Measurements from ENCODE around the gene CRY1. TPM values are rescaled to one million over a fixed set of nuclear protein-coding genes. Genes with fewer than 3 reads are reported as not detected.
"Not testable (repeated sequence)": the region's sequence is repeated elsewhere in the genome, so short reads cannot be mapped to it uniquely, and the experiment has no call there.

Gene CRY1
- total RNA-seq, 2 experiments from 2014 or later = 70.7 to 77.4 TPM

- H3K4me1 Mint-ChIP-seq (ENCODE audit: low read depth) = no peaks in the 10 kb centered on the region
- intact Hi-C loops (cut with DNase I, micrococcal nuclease) = no loop called here
- Histone ChIP-seq H3K4me3 (ENCODE audit: low read length) (no peak overlapping the region), H3K27ac (ENCODE audit: low read depth in 1 of 2, low read length in 2 of 2) (no peak overlapping the region), H3K36me3 (ENCODE audit: insufficient read depth, low read length) (peaks cover 3% of the 10 kb centered on the region), H3K27me3 (ENCODE audit: control insufficient read depth in 1 of 2, insufficient read depth in 2 of 2, low read length in 2 of 2) (no peaks in the 10 kb centered on the region), H3K4me1 (ENCODE audit: insufficient read depth, low read length) (no peaks in the 10 kb centered on the region), H3K9me3 (ENCODE audit: control insufficient read depth in 1 of 2, insufficient read depth in 1 of 2, low read length in 2 of 2) (no peaks in the 10 kb centered on the region)
- H3K4me3 Mint-ChIP-seq = no peak overlapping the region
- peaks cover 28% of the 10 kb centered on the region for H3K36me3 Mint-ChIP-seq (ENCODE audit: low read depth)
- DNase-seq = no peak
- H3K27ac Mint-ChIP-seq = no peak overlapping the region
- no peak for TF ChIP-seq CTCF (IDR thresholded peaks at IDR 0.05)
- no peak for ATAC-seq (ENCODE audit: poor library complexity)
- H3K9me3 Mint-ChIP-seq = no peaks in the 10 kb centered on the region
- no peaks in the 10 kb centered on the region for H3K27me3 Mint-ChIP-seq
- CTCF ChIA-PET = no interaction called here
- POLR2A ChIA-PET = no interaction called here
These were observed 85.9 kb downstream of the CRY1 start for GRCh38 chr12:107007411-107007810.

- CTCF ChIA-PET; H3K4me1 ChIP-seq (ENCODE audit: insufficient read depth, low read length); POLR2A ChIA-PET; H3K9me3 ChIP-seq (ENCODE audit: control insufficient read depth in 1 of 2, insufficient read depth in 1 of 2, low read length in 2 of 2); H3K9me3 Mint-ChIP-seq; H3K4me1 Mint-ChIP-seq (ENCODE audit: low read depth); H3K4me3 Mint-ChIP-seq; H3K27me3 ChIP-seq (ENCODE audit: control insufficient read depth in 1 of 2, insufficient read depth in 2 of 2, low read length in 2 of 2); intact Hi-C loops (cut with DNase I, micrococcal nuclease); H3K4me3 ChIP-seq (ENCODE audit: low read length); H3K27me3 Mint-ChIP-seq; H3K27ac Mint-ChIP-seq; H3K27ac ChIP-seq (ENCODE audit: low read depth in 1 of 2, low read length in 2 of 2); ATAC-seq (ENCODE audit: poor library complexity); DNase-seq: not testable (repeated sequence)
- peaks cover 45% of the 10 kb centered on the region for H3K36me3 Mint-ChIP-seq (ENCODE audit: low read depth)
- peaks cover 15% of the 10 kb centered on the region for H3K36me3 ChIP-seq (ENCODE audit: insufficient read depth, low read length)
These were observed 90.7 kb downstream of the CRY1 start for GRCh38 chr12:107002665-107003064.

DNA sequence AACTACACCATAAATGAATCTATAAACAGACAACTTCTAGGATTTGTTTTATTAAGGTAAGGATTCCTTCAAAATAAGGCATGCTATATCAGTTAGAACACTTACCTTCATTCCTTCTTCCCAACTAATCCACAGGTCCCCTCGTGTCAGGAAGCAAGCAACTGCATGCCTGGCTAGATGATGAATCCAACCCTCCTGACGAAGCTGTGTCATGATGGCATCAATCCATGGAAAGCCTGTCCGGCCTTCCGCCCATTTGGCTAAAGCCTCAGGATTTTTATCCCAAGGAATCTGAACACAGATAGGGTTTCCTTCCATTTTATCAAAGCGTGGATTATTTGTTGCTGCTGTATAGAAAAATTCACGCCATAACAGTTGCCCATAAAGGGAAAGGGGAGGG lies 93.9 kb downstream of the CRY1 start:
- ATAC-seq (ENCODE audit: poor library complexity) = no peak

More for the DNA sequence above, 93.9 kb downstream of the CRY1 start:
- intact Hi-C loops (cut with DNase I, micrococcal nuclease) = loop anchor here in 1 of 2 experiments (5.0 kb wide), 1 partner anchor 683 kb away; no protein-coding TSS in a partner anchor
- Mint-ChIP-seq H3K27me3 (no peaks in the 10 kb centered on the region), H3K4me3 (no peak overlapping the region), H3K9me3 (no peaks in the 10 kb centered on the region), H3K36me3 (ENCODE audit: low read depth) (peaks cover 75% of the 10 kb centered on the region), H3K27ac (no peak overlapping the region), H3K4me1 (ENCODE audit: low read depth) (no peaks in the 10 kb centered on the region)
- ChIA-PET POLR2A (no interaction called here), CTCF (interaction anchor here (0.7 kb wide), 1 partner anchor 1852 kb away, joined by 3 read pairs; no protein-coding TSS in a partner anchor)
- Histone ChIP-seq H3K27ac (ENCODE audit: low read depth in 1 of 2, low read length in 2 of 2) (no peak overlapping the region), H3K36me3 (ENCODE audit: insufficient read depth, low read length) (peaks cover 22% of the 10 kb centered on the region), H3K27me3 (ENCODE audit: control insufficient read depth in 1 of 2, insufficient read depth in 2 of 2, low read length in 2 of 2) (no peaks in the 10 kb centered on the region), H3K4me3 (ENCODE audit: low read length) (no peak overlapping the region), H3K9me3 (ENCODE audit: control insufficient read depth in 1 of 2, insufficient read depth in 1 of 2, low read length in 2 of 2) (no peaks in the 10 kb centered on the region), H3K4me1 (ENCODE audit: insufficient read depth, low read length) (no peaks in the 10 kb centered on the region)
- DNase-seq = no peak
- no peak for TF ChIP-seq CTCF (IDR thresholded peaks at IDR 0.05)

Data from CD4-positive, alpha-beta T cell (primary cell).